Endothelial cell of umbilical vein (primary cell): ENCODE results near the gene PTPRE. TPM values are rescaled to one million over a fixed set of nuclear protein-coding genes. Genes with fewer than 3 reads are reported as not detected.

ENCODE experiments used
- BruUV-seq: library from RNA; stranded (reverse); fragments of 400-500 nt; replicated peaks from 2 replicates; lab custom pipeline; 2021; lab: Mats Ljungman, UMichigan
- CTCF ChIA-PET: fragments of 300-600, 350-600 bp; sonication (Branson Sonifier 250); formaldehyde crosslinking; loops from one replicate; lab custom pipeline; 2021; ENCODE audit warnings: antibody characterized with exemption, inconsistent platforms; lab: Charles Lee
- POLR2A ChIA-PET: fragments of 300-600, 350-600 bp; sonication (Branson Sonifier 250); formaldehyde crosslinking; loops from one replicate; lab custom pipeline; 2021; ENCODE audit warnings: antibody characterized with exemption, inconsistent platforms; lab: Charles Lee
- DNase-seq: peaks from one replicate; pipeline ENCODE4 v3.0.0-alpha.2; 2011; ENCODE audit warnings: low read depth, low spot score
- FAIRE-seq: peaks from 2 replicates; lab custom pipeline; 2011; peaks lifted over from hg19 to GRCh38; lab: Jason Lieb, UNC
- H2AFZ ChIP-seq: 2 replicates; pipeline ENCODE4 v1.6.0; 2012; ENCODE audit warnings: low read depth, low read length, control low read depth, inconsistent platforms
- H3K27ac ChIP-seq: 2 replicates; pipeline ENCODE4 v1.5.1; 2011; ENCODE audit warnings: low read depth, mild to moderate bottlenecking, control low read depth, low read length, moderate library complexity; ENCODE audit not compliant: insufficient read depth
- H3K27me3 ChIP-seq, 2 experiments: 2 replicates each; pipeline versions ENCODE4 v1.6.0 to v1.6.1; 2011; ENCODE audit warnings: low read length in 2 of 2, mixed read lengths in 1 of 2; ENCODE audit not compliant: control insufficient read depth in 2 of 2, insufficient read depth in 2 of 2
- H3K36me3 ChIP-seq, 2 experiments: 2 replicates in 1 of 2; 3 replicates in 1 of 2; pipeline ENCODE4 v1.5.1; 2011; ENCODE audit warnings: low read length in 2 of 2, mild to moderate bottlenecking in 1 of 2, moderate library complexity in 1 of 2; ENCODE audit not compliant: control insufficient read depth in 2 of 2, insufficient read depth in 2 of 2; ENCODE audit errors: extremely low read depth in 1 of 2
- H3K4me1 ChIP-seq: 3 replicates; pipeline ENCODE4 v1.5.1; 2011; ENCODE audit warnings: mild to moderate bottlenecking, low read length; ENCODE audit not compliant: control insufficient read depth, insufficient read depth; ENCODE audit errors: extremely low read depth
- H3K4me2 ChIP-seq: 2 replicates; pipeline ENCODE4 v1.6.1; 2011; ENCODE audit warnings: low read length, control low read depth, mixed read lengths; ENCODE audit not compliant: insufficient read depth
- H3K4me3 ChIP-seq, 3 experiments: fragments of 200-600 bp in 1 of 3; sonication (generic), shearing (Covaris generic) in 1 of 3; replicated peaks in 1 of 3; 2 replicates each; pipeline ENCODE4 v1.5.1; 2011 to 2016; ENCODE audit warnings: control low read depth in 3 of 3, low read length in 3 of 3, mild to moderate bottlenecking in 2 of 3, inconsistent platforms in 1 of 3, low read depth in 1 of 3, moderate library complexity in 1 of 3; ENCODE audit not compliant: insufficient read depth in 1 of 3
- H3K79me2 ChIP-seq: 2 replicates; pipeline ENCODE4 v1.6.0; 2012; ENCODE audit warnings: low read length, inconsistent platforms; ENCODE audit not compliant: control insufficient read depth, insufficient read depth
- H3K9ac ChIP-seq: replicated peaks from 2 replicates; pipeline ENCODE3; 2011; ENCODE audit warnings: low read length, control low read depth; ENCODE audit not compliant: insufficient read depth; ENCODE audit errors: extremely low read depth
- H3K9me1 ChIP-seq: replicated peaks from 3 replicates; pipeline ENCODE4 v1.6.0; 2011; ENCODE audit warnings: mild to moderate bottlenecking, low read length; ENCODE audit not compliant: control insufficient read depth, insufficient read depth; ENCODE audit errors: extremely low read depth
- H3K9me3 ChIP-seq: replicated peaks from 2 replicates; pipeline ENCODE4 v1.5.1; 2012; ENCODE audit warnings: low read length, inconsistent platforms; ENCODE audit not compliant: control insufficient read depth, insufficient read depth
- H4K20me1 ChIP-seq: replicated peaks from 2 replicates; pipeline ENCODE3; 2011; ENCODE audit warnings: mild to moderate bottlenecking, low read length; ENCODE audit not compliant: control insufficient read depth, insufficient read depth; ENCODE audit errors: extremely low read depth
- CTCF ChIP-seq, 2 donors: IDR thresholded peaks; 1 replicate in 1 of 2; 2 replicates in 1 of 2; pipeline ENCODE4 v1.5.1; 2011; ENCODE audit warnings: low read length in 2 of 2, mild to moderate bottlenecking in 2 of 2, moderate library complexity in 2 of 2, control low read depth in 1 of 2, inconsistent platforms in 1 of 2, low read depth in 1 of 2; ENCODE audit not compliant: insufficient read depth in 1 of 2; ENCODE audit errors: extremely low read depth in 1 of 2
- EZH2 ChIP-seq: IDR thresholded peaks from 2 replicates; pipeline ENCODE4 v1.6.1; 2012; ENCODE audit warnings: borderline replicate concordance, low read depth, mild to moderate bottlenecking, moderate library complexity, low read length, inconsistent platforms; ENCODE audit not compliant: severe bottlenecking
- FOS ChIP-seq: IDR thresholded peaks from 2 replicates; pipeline ENCODE4 v1.6.1; 2011; ENCODE audit warnings: mild to moderate bottlenecking, low read length, moderate library complexity, borderline replicate concordance; ENCODE audit not compliant: insufficient read depth
- GATA2 ChIP-seq: IDR thresholded peaks from 2 replicates; pipeline ENCODE4 v1.7.0; 2011; ENCODE audit warnings: low read depth, mild to moderate bottlenecking, moderate library complexity, mixed read lengths, low read length; ENCODE audit not compliant: insufficient read length, insufficient read depth
- JUN ChIP-seq: IDR thresholded peaks from 2 replicates; pipeline ENCODE4 v1.6.1; 2011; ENCODE audit warnings: borderline replicate concordance, low read depth; ENCODE audit not compliant: insufficient read length, insufficient read depth
- MAX ChIP-seq: IDR thresholded peaks from 2 replicates; pipeline ENCODE4 v1.6.1; 2011; ENCODE audit not compliant: insufficient read depth, insufficient read length
- MYC ChIP-seq: IDR thresholded peaks from one replicate; pipeline ENCODE4 v1.6.1; 2011; ENCODE audit warnings: mild to moderate bottlenecking, low read depth, low read length
- POLR2A ChIP-seq: IDR thresholded peaks from 2 replicates; pipeline ENCODE4 v1.6.1; 2012; ENCODE audit warnings: low read depth, mild to moderate bottlenecking, control low read depth, low read length
- POLR2AphosphoS5 ChIP-seq: IDR thresholded peaks from 2 replicates; pipeline ENCODE4 v1.6.1; 2012; ENCODE audit warnings: low read depth, mild to moderate bottlenecking, control low read depth, low read length, moderate library complexity; ENCODE audit not compliant: insufficient read depth
- dilution Hi-C: fragments of 300-500 bp; cut with MboI; formaldehyde crosslinking; loops from one replicate; pipeline ENCODE4 v1.15.0; 2019; ENCODE audit warnings: low sequenced_read_pairs; ENCODE audit not compliant: extremely low pct_ligation_motif_present
- intact Hi-C: fragments of 100-400 bp; cut with micrococcal nuclease; formaldehyde crosslinking; loops from one replicate; pipeline ENCODE4 v1.10.0; 2022
- polyA plus RNA-seq, 4 experiments: library from polyadenylated mRNA; depleted of rRNA in 3 of 4; stranded (reverse) in 3 of 4; unstranded in 1 of 4; fragments of >200 nt; gene quantifications; 2 replicates each; pipeline versions ENCODE4 v1.2.1 to v1.2.3, GENCODE V29; 2011 to 2012; ENCODE audit warnings: missing spikeins in 1 of 4
- total RNA-seq: library from RNA; stranded (reverse); gene quantifications from 2 replicates; pipeline ENCODE4 v1.2.3, GENCODE V29; 2021

PTPRE gene
- total and polyA plus RNA-seq, 2 donors (not counting 3 experiments of a cell fraction or from before 2014, with no cell fraction given), result 37.3 to 116 TPM

DNA sequence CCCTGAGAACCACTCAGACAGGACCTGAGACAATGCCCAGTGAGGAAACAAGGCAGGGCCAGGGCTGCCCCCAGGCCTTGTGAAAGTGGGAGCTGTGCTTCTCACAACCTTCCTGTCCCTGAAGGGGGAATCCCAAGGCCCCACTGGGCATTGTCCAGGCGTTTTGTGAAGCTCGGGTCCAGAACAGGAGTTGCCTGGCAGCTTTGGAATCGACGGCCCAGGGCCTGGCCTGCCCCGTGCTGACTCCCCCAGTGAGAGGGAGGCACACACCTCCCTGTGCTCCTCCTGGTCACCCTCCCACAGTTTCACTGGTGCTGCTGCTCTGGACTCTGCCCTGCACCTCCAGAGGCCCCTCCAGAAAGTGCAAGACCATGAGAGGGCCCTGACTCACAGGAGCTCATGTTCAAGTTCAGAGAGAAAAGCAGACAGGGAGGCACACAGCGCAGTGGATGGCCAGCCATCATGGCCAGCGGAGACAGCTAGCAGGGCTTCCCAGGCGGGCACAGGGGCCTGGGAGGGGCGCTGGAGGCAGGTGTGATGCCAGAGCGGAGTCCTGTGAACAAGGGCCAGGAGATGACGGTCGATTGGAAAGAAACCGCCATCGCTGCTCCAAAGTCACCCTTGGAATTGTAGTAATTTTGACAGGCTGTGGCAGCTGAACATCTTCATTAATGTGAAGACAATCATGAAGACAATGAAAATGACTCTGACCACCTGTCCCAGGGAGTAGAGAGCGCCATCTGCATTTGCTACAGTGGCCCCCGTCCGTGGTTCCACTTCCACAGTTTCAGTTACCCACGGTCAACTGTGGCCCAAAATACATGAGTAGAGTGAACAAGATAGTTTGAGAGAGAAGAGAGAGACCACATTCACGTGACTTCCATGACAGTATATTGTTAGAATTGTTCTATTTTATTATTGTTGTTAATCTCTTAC, 115.6 kb downstream of the PTPRE start:
- ChIA-PET CTCF (interaction anchor here (0.6 to 1.1 kb wide), 3 partner anchors 11 to 56 kb away, joined by 3 to 4 read pairs (median 3); no protein-coding TSS in a partner anchor), POLR2A (no interaction called here)
- H3K4me3 ChIP-seq, result no peak overlapping the region
- FAIRE-seq, result no peak
- no peak overlapping the region for H2AFZ ChIP-seq
- no peaks in the 10 kb centered on the region for H3K27me3 ChIP-seq
- DNase-seq, result no peak
- dilution Hi-C loops (no loop called here), intact Hi-C loops (no loop called here)
- H4K20me1 ChIP-seq, result no peaks in the 10 kb centered on the region
- BruUV-seq, result no TSS peak
- peaks cover 3% of the 10 kb centered on the region for H3K4me1 ChIP-seq
- H3K36me3 ChIP-seq, result peaks cover 2 to 28% of the 10 kb centered on the region in 2 experiments
- H3K9me1 ChIP-seq, result no peaks in the 10 kb centered on the region
- no peak overlapping the region for H3K27ac ChIP-seq
- H3K9me3 ChIP-seq, result no peaks in the 10 kb centered on the region
- no peak overlapping the region for H3K4me2 ChIP-seq
- no peak for TF ChIP-seq POLR2A
- TF ChIP-seq EZH2, result no peak
- no peak for TF ChIP-seq CTCF (IDR thresholded peaks at IDR 0.05; ENCODE audit: extremely low read depth in 1 of 2, insufficient read depth in 1 of 2, low read depth in 1 of 2, low read length in 2 of 2)
- no peak for TF ChIP-seq GATA2
- TF ChIP-seq FOS, result no peak
- no peak for TF ChIP-seq MAX
- TF ChIP-seq POLR2AphosphoS5, result no peak
- no peak for TF ChIP-seq MYC
- no peak for TF ChIP-seq JUN
- no peak overlapping the region for H3K9ac ChIP-seq
- peaks cover 89% of the 10 kb centered on the region for H3K79me2 ChIP-seq
